ENCODE data around the gene ACOT13. TPM values are rescaled to one million over a fixed set of nuclear protein-coding genes. Genes with fewer than 3 reads are reported as not detected.
"Not testable (repeated sequence)": the region's sequence is repeated elsewhere in the genome, so short reads cannot be mapped to it uniquely, and the experiment has no call there.

The ACOT13 gene
- polyA plus RNA-seq, 1 experiment: 50.3 TPM

GRCh38 chr6:24704468-24704867 is 37.6 kb downstream of the ACOT13 start:
- Histone ChIP-seq H3K9me3 (ENCODE audit: control insufficient read depth, insufficient read depth, low read length) (no peaks in the 10 kb centered on the region), H3K27me3 (ENCODE audit: control insufficient read depth, insufficient read depth, low read length) (no peaks in the 10 kb centered on the region), H3K27ac (ENCODE audit: low read depth, low read length) (no peak overlapping the region), H3K4me3 (ENCODE audit: low read depth, low read length) (no peak overlapping the region)
- TF ChIP-seq CTCF (IDR thresholded peaks at IDR 0.05; ENCODE audit: low read depth, low read length): no peak
- ChIA-PET CTCF (interaction anchor here (0.7 to 4.9 kb wide), 8 partner anchors 8 to 485 kb away, joined by 3 to 31 read pairs (median 4); no protein-coding TSS in a partner anchor), POLR2A (no interaction called here)
- no peak for DNase-seq (ENCODE audit: low read depth, low spot score)

GRCh38 chr6:24708612-24709011 is 41.7 kb downstream of the ACOT13 start:
- POLR2A ChIA-PET: interaction anchor here (0.8 kb wide), 1 partner anchor 156 kb away, joined by 3 read pairs; no protein-coding TSS in a partner anchor
- Histone ChIP-seq H3K27me3 (ENCODE audit: control insufficient read depth, insufficient read depth, low read length) (no peaks in the 10 kb centered on the region), H3K4me3 (ENCODE audit: low read depth, low read length) (no peak overlapping the region), H3K9me3 (ENCODE audit: control insufficient read depth, insufficient read depth, low read length) (no peaks in the 10 kb centered on the region), H3K27ac (ENCODE audit: low read depth, low read length) (no peak overlapping the region)
- no peak for TF ChIP-seq CTCF (IDR thresholded peaks at IDR 0.05; ENCODE audit: low read depth, low read length)
- CTCF ChIA-PET: interaction anchor here (0.9 kb wide), 2 partner anchors 125 to 127 kb away, joined by 3 read pairs; no protein-coding TSS in a partner anchor
- no peak for DNase-seq (ENCODE audit: low read depth, low spot score)

DNA sequence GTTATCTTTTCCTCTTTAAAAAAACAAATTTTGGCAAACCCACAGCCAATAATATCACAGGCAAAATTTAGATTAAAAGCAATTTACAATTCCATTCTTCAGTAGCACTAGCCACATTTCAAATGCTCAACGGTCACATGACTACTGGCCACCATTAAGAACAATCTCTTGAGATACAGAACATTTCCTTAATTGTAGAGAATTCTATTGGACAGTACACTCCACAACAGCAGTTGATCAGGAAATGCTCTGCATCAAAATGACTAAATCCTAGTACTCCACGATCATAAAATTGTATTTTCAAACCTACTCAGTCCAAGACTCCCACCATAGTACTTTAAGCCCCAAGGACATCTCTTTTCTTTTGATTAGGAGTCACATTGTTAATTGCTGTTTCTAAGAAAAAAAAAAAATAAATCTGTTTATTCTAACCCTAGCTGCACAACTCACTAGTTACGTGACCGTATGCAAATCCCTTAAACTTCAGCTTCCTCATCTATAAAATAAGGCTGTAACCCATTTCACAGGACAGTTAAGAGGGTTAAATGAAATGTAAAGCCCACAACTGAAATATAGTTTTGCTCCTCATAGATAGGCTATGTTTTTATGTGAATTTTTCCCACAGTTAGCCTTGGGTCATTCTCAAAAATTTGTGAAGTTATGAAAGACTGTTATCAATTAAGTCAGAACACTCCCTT is 42.3 kb downstream of the ACOT13 start:
- Histone ChIP-seq H3K27me3 (ENCODE audit: control insufficient read depth, insufficient read depth, low read length) (no peaks in the 10 kb centered on the region), H3K4me3 (ENCODE audit: low read depth, low read length) (no peak overlapping the region), H3K9me3 (ENCODE audit: control insufficient read depth, insufficient read depth, low read length) (no peaks in the 10 kb centered on the region), H3K27ac (ENCODE audit: low read depth, low read length) (no peak overlapping the region)
- POLR2A ChIA-PET: interaction anchor here (0.7 kb wide), 1 partner anchor 12 kb away, joined by 4 read pairs; no protein-coding TSS in a partner anchor
- CTCF ChIA-PET: interaction anchor here (0.9 to 1.1 kb wide), 3 partner anchors 9 to 127 kb away, joined by 3 read pairs; no protein-coding TSS in a partner anchor
- DNase-seq (ENCODE audit: low read depth, low spot score): no peak
- TF ChIP-seq CTCF (IDR thresholded peaks at IDR 0.05; ENCODE audit: low read depth, low read length): no peak

DNA sequence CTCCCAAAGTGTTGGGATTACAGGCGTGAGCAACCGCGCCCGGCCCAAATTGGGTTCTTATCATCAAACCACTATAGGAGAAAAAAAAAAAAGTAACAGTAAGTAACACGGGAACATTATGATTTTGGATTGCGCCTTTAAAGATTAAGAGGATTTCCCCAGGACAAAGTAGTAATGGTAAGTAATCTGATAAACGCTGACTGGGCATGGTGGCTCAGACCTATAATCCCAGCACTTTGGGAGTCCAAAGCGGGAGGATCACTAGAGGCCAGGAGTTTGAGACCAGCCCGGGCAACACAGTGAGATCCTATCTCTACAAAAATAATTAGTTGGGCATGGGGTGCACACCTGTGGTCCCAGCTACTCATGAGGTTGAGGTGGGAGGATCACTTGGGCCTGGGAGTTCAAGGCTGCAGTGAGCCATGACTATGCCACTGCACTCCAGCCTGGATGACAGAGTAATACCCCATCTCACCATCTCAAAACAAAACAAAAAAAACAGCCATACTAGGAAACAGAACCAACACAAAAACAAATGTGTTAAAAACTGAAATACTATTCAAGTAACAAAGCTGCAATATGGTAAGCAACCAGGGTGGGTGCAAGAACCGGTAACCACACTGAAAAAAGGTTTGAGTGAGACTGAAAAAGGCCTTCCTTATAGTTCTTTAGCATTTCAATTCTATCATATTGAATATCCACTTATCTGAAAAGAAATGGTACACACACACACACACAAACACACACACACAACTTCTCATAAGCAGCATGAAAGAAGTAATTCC is 43.8 kb downstream of the ACOT13 start:
- no peak for DNase-seq (ENCODE audit: low read depth, low spot score)
- TF ChIP-seq CTCF (IDR thresholded peaks at IDR 0.05; ENCODE audit: low read depth, low read length): no peak
- ChIA-PET POLR2A (interaction anchor here (0.6 to 0.7 kb wide), 3 partner anchors 9 to 267 kb away, joined by 3 to 5 read pairs (median 3); no protein-coding TSS in a partner anchor), CTCF (interaction anchor here (0.5 to 1.1 kb wide), 4 partner anchors 7 to 432 kb away, joined by 3 to 4 read pairs (median 3); no protein-coding TSS in a partner anchor)
- Histone ChIP-seq H3K27ac (ENCODE audit: low read depth, low read length) (no peak overlapping the region), H3K27me3 (ENCODE audit: control insufficient read depth, insufficient read depth, low read length) (no peaks in the 10 kb centered on the region), H3K4me3 (ENCODE audit: low read depth, low read length) (no peak overlapping the region), H3K9me3 (ENCODE audit: control insufficient read depth, insufficient read depth, low read length) (no peaks in the 10 kb centered on the region)

GRCh38 chr6:24716602-24717148 is 49.8 kb downstream of the ACOT13 start:
- POLR2A ChIA-PET; H3K27ac ChIP-seq (ENCODE audit: low read depth, low read length); H3K27me3 ChIP-seq (ENCODE audit: control insufficient read depth, insufficient read depth, low read length); DNase-seq (ENCODE audit: low read depth, low spot score); H3K9me3 ChIP-seq (ENCODE audit: control insufficient read depth, insufficient read depth, low read length): not testable (repeated sequence)
- H3K4me3 ChIP-seq (ENCODE audit: low read depth, low read length): peak overlapping the region; percentile 89
- CTCF ChIA-PET: interaction anchor here (1.0 kb wide), 2 partner anchors 50 to 135 kb away, joined by 5 to 6 read pairs; no protein-coding TSS in a partner anchor
